ENCODE results near the gene AHNAK.

The AHNAK gene

GRCh38 chr11:62592146-62592815, 45.7 kb upstream of the AHNAK start (continued):
- TF ChIP-seq ZNF146 (tag by site-specific recombination; IDR thresholded peaks at IDR 0.05) (no peak), ZNF354C (tag by site-specific recombination; IDR thresholded peaks at IDR 0.05; ENCODE audit: borderline replicate concordance, low read depth) (no peak), ZNF138 (tag by site-specific recombination; IDR thresholded peaks at IDR 0.05; ENCODE audit: borderline replicate concordance) (no peak), ZBTB26 (tag by site-specific recombination; optimal IDR thresholded peaks at IDR 0.05) (no peak), EGR2 (tag by site-specific recombination; IDR thresholded peaks at IDR 0.05; ENCODE audit: low read depth) (0 out of 2 replicates have a peak, but pooled peaks have one; percentile 1), IKZF3 (tag by site-specific recombination; IDR thresholded peaks at IDR 0.05) (0 out of 2 replicates have a peak, but pooled peaks have one; percentile 7), ZNF701 (tag by site-specific recombination; IDR thresholded peaks at IDR 0.05) (no peak), ZNF335 (tag by site-specific recombination; conservative IDR thresholded peaks at IDR 0.05) (peak; percentile 85), ZNF660 (tag by site-specific recombination; IDR thresholded peaks at IDR 0.05) (no peak), ZSCAN23 (tag by site-specific recombination; IDR thresholded peaks at IDR 0.05) (0 out of 2 replicates have a peak, but pooled peaks have one; percentile 2), ZSCAN16 (tag by site-specific recombination; IDR thresholded peaks at IDR 0.05) (no peak), ZNF10 (tag by site-specific recombination; IDR thresholded peaks at IDR 0.05) (no peak), ZNF518A (tag by site-specific recombination; conservative IDR thresholded peaks at IDR 0.05; ENCODE audit: low read depth) (no peak), ZNF549 (tag by site-specific recombination; IDR thresholded peaks at IDR 0.05) (no peak), ZNF639 (tag by site-specific recombination; IDR thresholded peaks at IDR 0.05) (no peak), ZFP37 (tag by site-specific recombination; IDR thresholded peaks at IDR 0.05) (no peak; the same call in 1 of the 2 replicates), ZNF776 (tag by site-specific recombination; IDR thresholded peaks at IDR 0.05; ENCODE audit: borderline replicate concordance) (no peak), INSM2 (tag by site-specific recombination; IDR thresholded peaks at IDR 0.05) (no peak), ZFP3 (tag by site-specific recombination; IDR thresholded peaks at IDR 0.05; ENCODE audit: low read depth) (no peak), GLIS2 (tag by site-specific recombination; IDR thresholded peaks at IDR 0.05) (no peak; the same call in 1 of the 2 replicates), ZNF239 (tag by site-specific recombination; IDR thresholded peaks at IDR 0.05) (no peak), ZNF449 (tag by site-specific recombination; IDR thresholded peaks at IDR 0.05) (no peak), GLIS1 (tag by site-specific recombination; IDR thresholded peaks at IDR 0.05) (peak; percentile 4; the same call in 1 of the 2 replicates), ZNF19 (tag by site-specific recombination; IDR thresholded peaks at IDR 0.05; ENCODE audit: low read depth) (no peak), ZNF202 (tag by site-specific recombination; IDR thresholded peaks at IDR 0.05; ENCODE audit: borderline replicate concordance) (no peak), KLF7 (tag by site-specific recombination; IDR thresholded peaks at IDR 0.05; ENCODE audit: borderline replicate concordance) (no peak), ZNF18 (tag by site-specific recombination; IDR thresholded peaks at IDR 0.05) (no peak), GFI1B (tag by site-specific recombination; IDR thresholded peaks at IDR 0.05) (no peak)

All from HEK293 (cell line).